Thymus (tissue), 11 donors: ENCODE results near the gene C11orf58. TPM values are rescaled to one million over a fixed set of nuclear protein-coding genes. Genes with fewer than 3 reads are reported as not detected.

ENCODE experiments used
- DNase-seq, 9 donors: peaks; one replicate each; pipeline ENCODE4 v3.0.0-alpha.2; 2013; ENCODE audit warnings: low spot score in 9 of 9, low read depth in 6 of 9, missing footprints in 1 of 9
- H3K27ac ChIP-seq, 2 donors: one replicate each; pipeline ENCODE4 v1.5.1; 2013; ENCODE audit warnings: control low read depth in 1 of 2, low read depth in 1 of 2, low read length in 1 of 2, mild to moderate bottlenecking in 1 of 2, moderate library complexity in 1 of 2
- H3K27me3 ChIP-seq, 2 donors: one replicate each; pipeline ENCODE4 v1.5.1; 2013; ENCODE audit warnings: low read length in 1 of 2; ENCODE audit not compliant: control insufficient read depth in 2 of 2, insufficient read depth in 1 of 2
- H3K36me3 ChIP-seq, 2 donors: one replicate each; pipeline ENCODE4 v1.5.1; 2013; ENCODE audit warnings: low read length in 1 of 2, mild to moderate bottlenecking in 1 of 2, moderate library complexity in 1 of 2; ENCODE audit not compliant: control insufficient read depth in 2 of 2, insufficient read depth in 2 of 2
- H3K4me1 ChIP-seq, 2 donors: one replicate each; pipeline ENCODE4 v1.5.1; 2013; ENCODE audit warnings: low read length in 2 of 2; ENCODE audit not compliant: control insufficient read depth in 2 of 2, insufficient read depth in 2 of 2
- H3K4me3 ChIP-seq, 2 donors: one replicate each; pipeline ENCODE4 v1.5.1; 2013; ENCODE audit warnings: low read length in 2 of 2, control low read depth in 1 of 2, mild to moderate bottlenecking in 1 of 2
- H3K9me3 ChIP-seq, 2 donors: one replicate each; pipeline ENCODE4 v1.5.1; 2013; ENCODE audit warnings: low read length in 1 of 2, mild to moderate bottlenecking in 1 of 2; ENCODE audit not compliant: control insufficient read depth in 2 of 2, insufficient read depth in 1 of 2
- WGBS: extraction: QIAGEN DNeasy Blood & Tissue Kit; methylation state at CpG from one replicate; pipeline ENCODE4 v1.1.7; 2013; 5-methylcytosine and 5-hydroxymethylcytosine counted together
- polyA plus RNA-seq: library from polyadenylated mRNA; stranded (reverse); fragments of 200-250 nt; gene quantifications from one replicate; pipeline ENCODE4 v1.2.3, GENCODE V29; 2013
- total RNA-seq: library from RNA; stranded (reverse); fragments of 120-200 nt; gene quantifications from one replicate; pipeline ENCODE4 v1.2.4, GENCODE V29; 2013
- donor health status: healthy.

Gene C11orf58
- total and polyA plus RNA-seq, 2 donors, result 179 to 212 TPM

DNA sequence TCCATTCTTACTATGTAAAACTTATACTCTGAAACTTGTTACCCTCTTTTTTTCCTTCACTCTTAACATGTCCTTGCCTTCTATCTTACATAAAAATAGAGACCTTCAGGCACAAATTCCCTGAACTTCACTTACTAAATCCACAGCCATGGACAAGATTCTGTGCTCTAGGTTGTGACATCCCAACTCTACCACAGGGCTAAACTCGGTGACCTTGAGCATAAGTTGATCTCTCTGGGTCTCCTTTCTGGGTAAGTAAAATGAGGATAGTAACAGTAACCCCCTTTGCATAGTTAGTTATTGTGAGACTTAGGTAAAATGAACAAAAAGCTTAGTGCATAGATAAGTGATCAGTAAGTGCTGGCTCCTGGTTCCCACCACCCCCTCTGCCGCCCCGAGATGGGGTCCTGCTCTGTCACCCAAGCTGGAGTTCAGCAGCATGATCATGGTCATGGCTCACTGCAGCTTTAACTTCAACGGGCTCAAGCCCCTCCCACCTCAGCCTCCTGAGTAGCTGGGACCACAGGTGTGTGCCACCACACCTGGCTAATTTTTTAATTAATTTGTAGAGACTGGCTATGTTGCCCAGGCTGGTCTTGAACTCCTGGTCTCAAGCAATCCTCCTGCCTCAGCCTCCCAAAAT is 20.1 kb downstream of the C11orf58 start:
- H3K4me1 ChIP-seq, result no peaks in the 10 kb centered on the region
- H3K36me3 ChIP-seq, result peaks cover 22 to 34% of the 10 kb centered on the region in 2 donors
- H3K27ac ChIP-seq, result no peak overlapping the region
- no peaks in the 10 kb centered on the region for H3K27me3 ChIP-seq
- DNase-seq, result no peak
- WGBS, result 97% methylated on average over 4 of the region's 4 CpGs
- no peak overlapping the region for H3K4me3 ChIP-seq
- no peaks in the 10 kb centered on the region for H3K9me3 ChIP-seq

GRCh38 chr11:16759857-16760508 is 21.5 kb downstream of the C11orf58 start:
- H3K9me3 ChIP-seq, result no peaks in the 10 kb centered on the region
- peaks cover 9 to 22% of the 10 kb centered on the region in 2 donors for H3K36me3 ChIP-seq
- no peaks in the 10 kb centered on the region for H3K27me3 ChIP-seq
- WGBS, result 43% methylated on average over 8 of the region's 8 CpGs
- no peak overlapping the region for H3K4me3 ChIP-seq
- no peak overlapping the region for H3K27ac ChIP-seq
- DNase-seq, result no peak
- H3K4me1 ChIP-seq, result no peaks in the 10 kb centered on the region

- no peaks in the 10 kb centered on the region for H3K4me1 ChIP-seq
- H3K9me3 ChIP-seq, result no peaks in the 10 kb centered on the region
- no peak overlapping the region for H3K4me3 ChIP-seq
- H3K36me3 ChIP-seq, result peaks cover 0 to 2% of the 10 kb centered on the region in 2 donors
- no peak overlapping the region for H3K27ac ChIP-seq
- 100% methylated on average over 1 of the region's 1 CpG for WGBS
- DNase-seq, result no peak
- H3K27me3 ChIP-seq, result no peaks in the 10 kb centered on the region
These were observed 25.3 kb downstream of the C11orf58 start for GRCh38 chr11:16763746-16764145.

GRCh38 chr11:16764888-16765287 is 26.4 kb downstream of the C11orf58 start:
- Histone ChIP-seq H3K27me3 (no peaks in the 10 kb centered on the region), H3K4me1 (no peaks in the 10 kb centered on the region), H3K27ac (no peak overlapping the region), H3K9me3 (no peaks in the 10 kb centered on the region), H3K4me3 (no peak overlapping the region), H3K36me3 (no peaks in the 10 kb centered on the region)
- DNase-seq, result no peak
- WGBS, result 97% methylated on average over 8 of the region's 8 CpGs

GRCh38 chr11:16767137-16767536 is 28.7 kb downstream of the C11orf58 start:
- no peaks in the 10 kb centered on the region for H3K4me1 ChIP-seq
- H3K27me3 ChIP-seq, result peaks cover 0 to 2% of the 10 kb centered on the region in 2 donors
- no peaks in the 10 kb centered on the region for H3K36me3 ChIP-seq
- no peak overlapping the region for H3K4me3 ChIP-seq
- DNase-seq, result no peak
- H3K27ac ChIP-seq, result no peak overlapping the region
- 95% methylated on average over 4 of the region's 4 CpGs for WGBS
- no peaks in the 10 kb centered on the region for H3K9me3 ChIP-seq

DNA sequence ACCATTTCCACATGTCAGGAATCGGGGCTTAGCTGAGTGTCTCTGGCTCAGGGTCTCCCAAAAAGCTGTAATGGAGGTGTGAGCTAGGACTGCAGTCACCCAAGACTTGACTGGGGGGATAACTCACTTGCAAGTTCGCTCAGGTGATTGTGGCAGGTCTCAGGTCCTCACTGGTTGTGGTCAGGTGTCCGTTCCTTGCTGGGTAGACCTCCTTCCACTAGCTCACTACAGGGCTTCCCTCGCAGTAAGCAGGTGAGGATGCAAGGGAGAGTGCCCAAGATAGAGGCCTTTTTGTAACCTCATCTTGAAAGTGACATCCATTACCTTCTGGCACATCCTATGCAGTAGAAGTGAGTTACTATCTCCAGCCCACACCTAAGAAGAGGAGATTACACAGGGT is 29.5 kb downstream of the C11orf58 start:
- 94% methylated on average over 4 of the region's 4 CpGs for WGBS

DNA sequence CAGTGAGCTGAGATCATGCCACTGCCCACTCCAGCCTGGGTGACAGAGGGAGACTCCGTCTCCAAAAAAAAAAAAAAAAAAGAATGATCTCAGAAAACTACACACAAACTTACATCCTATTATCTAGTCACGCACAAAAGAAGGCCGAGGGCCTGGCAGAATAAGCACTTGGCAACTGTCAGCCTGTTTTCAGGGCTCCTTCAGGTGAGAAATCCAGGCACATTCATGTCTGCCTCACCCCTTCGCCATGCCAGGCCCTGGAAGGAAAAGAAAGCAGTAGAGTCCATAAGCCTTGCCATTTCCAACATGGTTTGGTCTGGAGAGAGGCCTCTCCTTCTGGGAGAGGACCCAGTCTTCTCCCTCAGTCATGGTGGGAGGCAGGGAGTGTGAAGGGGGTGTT is 30.9 kb downstream of the C11orf58 start:
- over 99% methylated on average over 4 of the region's 4 CpGs for WGBS
- Histone ChIP-seq H3K4me1 (peaks cover 0 to 2% of the 10 kb centered on the region in 2 donors), H3K36me3 (no peaks in the 10 kb centered on the region), H3K27me3 (peaks cover 0 to 5% of the 10 kb centered on the region in 2 donors), H3K9me3 (no peaks in the 10 kb centered on the region), H3K27ac (no peak overlapping the region), H3K4me3 (no peak overlapping the region)
- DNase-seq, result no peak

More for the DNA sequence above, 29.5 kb downstream of the C11orf58 start:
- no peak overlapping the region for H3K27ac ChIP-seq
- peaks cover 0 to 2% of the 10 kb centered on the region in 2 donors for H3K27me3 ChIP-seq
- no peaks in the 10 kb centered on the region for H3K36me3 ChIP-seq
- no peaks in the 10 kb centered on the region for H3K9me3 ChIP-seq
- H3K4me3 ChIP-seq, result no peak overlapping the region
- H3K4me1 ChIP-seq, result no peaks in the 10 kb centered on the region
- no peak for DNase-seq

DNA sequence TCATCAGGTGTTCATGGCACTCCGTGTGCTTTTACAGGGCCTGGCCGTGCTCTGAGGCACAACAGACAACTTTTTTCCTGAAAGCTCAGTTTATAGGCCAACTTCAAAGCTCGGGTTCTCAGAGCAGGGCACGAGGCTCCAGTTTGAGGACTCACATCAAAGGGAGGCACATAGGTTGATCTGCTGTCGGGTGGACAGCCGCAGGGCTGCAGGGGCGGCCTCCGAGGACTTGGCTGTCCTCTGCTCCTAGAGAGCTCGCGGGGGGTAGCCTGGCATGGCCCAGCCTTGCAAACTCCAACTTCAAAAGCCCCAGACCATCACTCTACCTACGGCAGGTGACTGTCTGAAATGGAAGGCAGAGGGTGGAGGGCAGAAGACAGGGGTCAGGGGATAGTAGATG is 31.6 kb downstream of the C11orf58 start:
- H3K4me3 ChIP-seq, result no peak overlapping the region
- H3K36me3 ChIP-seq, result no peaks in the 10 kb centered on the region
- 91% methylated on average over 11 of the region's 11 CpGs for WGBS
- peaks cover 0 to 4% of the 10 kb centered on the region in 2 donors for H3K4me1 ChIP-seq
- H3K27me3 ChIP-seq, result peaks cover 0 to 5% of the 10 kb centered on the region in 2 donors
- no peaks in the 10 kb centered on the region for H3K9me3 ChIP-seq
- no peak for DNase-seq
- H3K27ac ChIP-seq, result no peak overlapping the region

- Histone ChIP-seq H3K4me1 (peaks cover 0 to 13% of the 10 kb centered on the region in 2 donors), H3K27me3 (peaks cover 0 to 5% of the 10 kb centered on the region in 2 donors)
These were observed 33.1 kb downstream of the C11orf58 start for GRCh38 chr11:16771350-16772140.

More at GRCh38 chr11:16771350-16772140, 33.1 kb downstream of the C11orf58 start:
- 96% methylated on average over 12 of the region's 12 CpGs for WGBS
- H3K9me3 ChIP-seq, result no peaks in the 10 kb centered on the region
- H3K36me3 ChIP-seq, result no peaks in the 10 kb centered on the region
- H3K27ac ChIP-seq, result no peak overlapping the region
- no peak for DNase-seq
- no peak overlapping the region for H3K4me3 ChIP-seq
